ENCODE measurements around the gene EPG5.

Gene EPG5

DNA sequence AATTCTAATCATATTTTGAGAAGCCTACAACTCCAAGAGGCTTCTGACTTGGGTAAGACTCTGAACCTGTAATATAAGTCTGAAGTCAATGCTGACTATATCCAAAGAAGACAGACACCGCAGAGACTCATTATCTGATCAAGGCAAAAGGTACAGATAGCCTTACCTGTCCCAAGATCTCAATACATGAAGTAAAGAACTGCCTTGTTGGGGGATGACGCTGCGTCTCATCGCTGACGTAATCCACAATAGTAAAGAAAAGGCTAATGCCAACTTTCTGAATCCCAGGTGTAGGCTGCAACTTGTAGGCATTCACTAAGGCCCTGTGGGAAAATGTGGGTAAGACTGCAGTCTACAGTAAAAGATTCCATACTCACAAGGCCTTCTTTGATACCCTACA is 79.5 kb downstream of the EPG5 start:
- H3K4me1 ChIP-seq (ENCODE audit: insufficient read depth, low read length), result no peaks in the 10 kb centered on the region
- H3K9ac ChIP-seq (ENCODE audit: low read depth, low read length), result no peak overlapping the region
- no peaks in the 10 kb centered on the region for H3K9me3 ChIP-seq (ENCODE audit: control insufficient read depth, insufficient read depth, low read length)
- 0 out of 2 replicates have a peak, but pooled peaks cover 6% of the 10 kb centered on the region for H3K36me3 ChIP-seq (ENCODE audit: insufficient read depth, low read length)

DNA sequence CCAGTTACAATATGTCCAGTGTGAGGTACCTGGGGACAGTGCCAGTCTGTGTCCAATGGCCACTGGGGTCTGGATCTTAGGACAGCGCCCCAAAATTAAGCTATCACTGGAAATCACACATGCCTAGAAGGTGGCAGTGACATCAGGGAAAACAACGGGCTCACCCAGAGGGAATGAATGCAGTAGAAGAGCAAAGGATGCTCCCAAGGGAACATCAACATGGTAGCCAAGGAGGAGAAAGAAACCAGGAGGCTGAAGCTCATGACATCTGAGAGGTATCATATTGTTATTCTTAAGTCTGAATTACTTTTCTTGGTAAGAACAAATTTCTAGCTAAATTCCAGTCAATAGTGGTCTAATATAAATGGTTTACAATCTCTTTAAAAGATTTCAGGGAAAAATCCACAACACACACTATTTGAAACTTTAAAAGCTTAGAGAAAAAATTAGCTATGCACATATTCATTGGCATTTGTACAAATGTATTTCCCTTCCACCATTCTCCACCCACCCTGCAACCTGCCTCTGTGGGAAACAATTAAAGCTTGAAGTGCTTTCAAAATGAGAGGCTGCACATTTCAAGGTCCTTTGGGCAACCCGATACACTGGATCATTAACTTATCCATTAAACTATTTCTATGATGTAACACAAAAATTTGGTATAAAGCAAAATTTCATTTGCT is 86.1 kb downstream of the EPG5 start:
- H3K36me3 ChIP-seq (ENCODE audit: insufficient read depth, low read length), result peaks cover 9% of the 10 kb centered on the region; the same call in 1 of the 2 replicates
- H3K9ac ChIP-seq (ENCODE audit: low read depth, low read length), result no peak overlapping the region
- H3K9me3 ChIP-seq (ENCODE audit: control insufficient read depth, insufficient read depth, low read length), result no peaks in the 10 kb centered on the region; the same call in 1 of the 2 replicates
- no peaks in the 10 kb centered on the region for H3K4me1 ChIP-seq (ENCODE audit: insufficient read depth, low read length)

DNA sequence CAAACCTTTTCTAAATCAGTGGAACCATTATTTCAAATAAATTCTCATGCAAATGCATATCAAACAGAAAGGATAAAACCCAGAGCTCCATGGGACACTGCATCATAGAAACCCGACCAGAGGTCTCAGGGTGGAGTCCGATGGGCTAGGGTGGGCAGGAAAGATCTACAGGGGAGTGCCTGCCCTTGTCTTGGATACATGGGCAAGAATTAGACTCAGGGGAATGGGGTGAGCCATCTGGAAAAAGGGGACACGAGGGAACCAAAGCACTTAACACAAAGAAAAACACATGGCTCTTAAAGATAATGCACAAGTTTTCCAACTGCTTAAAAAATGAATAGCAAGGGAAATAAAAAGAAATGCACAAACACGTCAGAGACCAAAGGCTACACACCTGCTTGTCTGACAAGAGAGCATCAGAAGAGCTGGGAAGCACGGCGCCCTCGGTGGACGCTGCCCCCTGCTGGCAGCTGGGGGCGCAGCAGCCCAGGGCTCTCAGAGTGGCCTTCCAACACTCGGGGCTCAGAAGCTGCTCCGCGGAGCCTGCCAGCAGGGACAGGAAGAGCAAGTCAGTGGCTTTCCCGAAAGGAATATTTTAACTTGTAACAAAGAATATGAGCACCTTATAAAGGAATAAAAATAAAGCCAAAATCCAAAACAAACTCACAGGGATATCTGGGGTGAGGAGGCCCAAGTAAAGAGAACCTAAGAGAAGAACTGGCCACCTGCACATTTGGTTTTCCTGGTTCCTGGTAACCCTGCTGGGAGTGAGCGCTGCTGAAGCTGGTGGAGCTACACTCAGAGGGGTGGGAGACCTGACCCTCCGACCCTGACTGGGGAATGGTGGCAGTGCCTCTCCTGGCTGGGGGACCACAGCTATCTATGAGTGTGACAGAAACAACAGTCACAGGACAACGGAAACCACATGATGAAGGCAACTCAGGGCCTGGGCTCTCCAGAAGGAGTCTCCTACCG is 87.2 kb downstream of the EPG5 start:
- Histone ChIP-seq H3K36me3 (ENCODE audit: insufficient read depth, low read length) (peaks cover 9% of the 10 kb centered on the region; the same call in 1 of the 2 replicates), H3K4me1 (ENCODE audit: insufficient read depth, low read length) (no peaks in the 10 kb centered on the region), H3K9me3 (ENCODE audit: control insufficient read depth, insufficient read depth, low read length) (no peaks in the 10 kb centered on the region; the same call in 1 of the 2 replicates), H3K9ac (ENCODE audit: low read depth, low read length) (no peak overlapping the region)

DNA sequence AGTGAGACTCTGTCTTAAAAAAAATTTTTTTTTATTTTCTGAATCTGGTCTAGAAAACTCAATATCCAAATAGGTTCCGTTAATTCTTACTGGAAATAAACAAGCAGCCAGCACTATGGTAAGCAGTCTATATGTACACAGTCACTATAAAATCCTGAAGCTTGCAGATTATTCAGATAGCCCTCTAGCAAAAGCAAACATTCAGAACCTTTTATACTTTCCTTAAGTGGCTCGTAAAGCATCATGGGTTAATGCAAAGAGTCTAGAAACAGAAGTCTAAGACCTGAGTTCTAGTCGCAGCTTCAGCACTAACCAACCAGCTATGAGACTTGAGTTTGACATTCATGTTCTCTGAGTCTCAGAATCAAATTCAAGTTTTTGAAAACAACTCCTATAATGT is 89.7 kb downstream of the EPG5 start:
- Histone ChIP-seq H3K36me3 (ENCODE audit: insufficient read depth, low read length) (peaks cover 9% of the 10 kb centered on the region; the same call in 1 of the 2 replicates), H3K9me3 (ENCODE audit: control insufficient read depth, insufficient read depth, low read length) (no peaks in the 10 kb centered on the region; the same call in 1 of the 2 replicates), H3K4me1 (ENCODE audit: insufficient read depth, low read length) (no peaks in the 10 kb centered on the region), H3K9ac (ENCODE audit: low read depth, low read length) (no peak overlapping the region)

DNA sequence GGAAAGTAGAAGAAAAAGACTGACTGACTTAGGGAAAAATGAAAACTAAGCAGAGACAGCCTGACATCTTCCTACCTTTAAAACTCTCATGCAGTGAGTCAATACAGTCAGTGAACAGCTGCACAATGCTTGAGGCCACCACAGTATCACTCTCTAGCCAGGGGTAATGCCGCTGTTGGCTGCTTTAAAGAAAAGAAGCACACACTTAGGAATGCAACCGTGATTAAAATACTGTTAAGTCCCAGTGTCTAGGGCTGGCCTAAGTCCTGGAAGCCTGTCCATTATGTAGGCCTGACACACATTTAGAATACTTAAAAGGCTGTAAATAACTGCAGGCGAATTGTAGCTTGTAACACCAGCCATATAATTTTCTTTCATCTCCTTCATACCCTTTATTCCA is 91.0 kb downstream of the EPG5 start:
- Histone ChIP-seq H3K36me3 (ENCODE audit: insufficient read depth, low read length) (0 out of 2 replicates have a peak, but pooled peaks cover 4% of the 10 kb centered on the region), H3K9me3 (ENCODE audit: control insufficient read depth, insufficient read depth, low read length) (no peaks in the 10 kb centered on the region; the same call in 1 of the 2 replicates), H3K4me1 (ENCODE audit: insufficient read depth, low read length) (no peaks in the 10 kb centered on the region), H3K9ac (ENCODE audit: low read depth, low read length) (no peak overlapping the region)

DNA sequence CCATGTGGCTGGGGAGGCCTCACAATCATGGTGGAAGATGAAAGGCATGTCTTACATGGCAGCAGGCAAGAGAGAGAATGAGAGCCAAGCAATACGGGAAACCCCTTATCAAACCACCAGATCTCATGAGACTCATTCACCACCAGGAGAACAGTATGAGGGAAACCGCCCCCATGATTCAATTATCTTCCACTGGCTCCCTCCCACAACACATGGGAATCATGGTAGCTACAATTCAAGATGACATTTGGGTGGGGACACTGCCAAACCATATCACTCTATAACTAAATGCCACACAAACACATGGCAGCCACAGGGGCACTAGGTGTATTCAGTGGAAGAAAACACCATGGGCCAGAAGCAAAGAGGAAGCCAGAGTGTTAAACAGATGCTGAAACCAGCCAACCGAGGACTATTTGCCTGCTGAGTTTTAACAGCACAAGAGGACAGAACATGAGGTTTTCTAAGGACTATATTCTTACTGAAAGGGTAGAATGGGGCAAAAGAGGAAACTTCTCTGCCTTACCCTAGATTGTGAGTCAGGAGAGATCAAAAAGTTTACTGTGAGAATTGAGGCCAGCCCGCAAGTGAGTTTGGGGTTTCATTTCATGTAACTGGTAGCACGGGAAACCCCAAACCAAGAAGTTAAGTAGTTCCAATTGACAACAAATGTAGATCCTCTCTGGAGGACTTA is 92.5 kb downstream of the EPG5 start:
- H3K36me3 ChIP-seq (ENCODE audit: insufficient read depth, low read length), result 0 out of 2 replicates have a peak, but pooled peaks cover 4% of the 10 kb centered on the region
- no peak overlapping the region for H3K9ac ChIP-seq (ENCODE audit: low read depth, low read length)
- no peaks in the 10 kb centered on the region for H3K4me1 ChIP-seq (ENCODE audit: insufficient read depth, low read length)
- no peaks in the 10 kb centered on the region; the same call in 1 of the 2 replicates for H3K9me3 ChIP-seq (ENCODE audit: control insufficient read depth, insufficient read depth, low read length)

DNA sequence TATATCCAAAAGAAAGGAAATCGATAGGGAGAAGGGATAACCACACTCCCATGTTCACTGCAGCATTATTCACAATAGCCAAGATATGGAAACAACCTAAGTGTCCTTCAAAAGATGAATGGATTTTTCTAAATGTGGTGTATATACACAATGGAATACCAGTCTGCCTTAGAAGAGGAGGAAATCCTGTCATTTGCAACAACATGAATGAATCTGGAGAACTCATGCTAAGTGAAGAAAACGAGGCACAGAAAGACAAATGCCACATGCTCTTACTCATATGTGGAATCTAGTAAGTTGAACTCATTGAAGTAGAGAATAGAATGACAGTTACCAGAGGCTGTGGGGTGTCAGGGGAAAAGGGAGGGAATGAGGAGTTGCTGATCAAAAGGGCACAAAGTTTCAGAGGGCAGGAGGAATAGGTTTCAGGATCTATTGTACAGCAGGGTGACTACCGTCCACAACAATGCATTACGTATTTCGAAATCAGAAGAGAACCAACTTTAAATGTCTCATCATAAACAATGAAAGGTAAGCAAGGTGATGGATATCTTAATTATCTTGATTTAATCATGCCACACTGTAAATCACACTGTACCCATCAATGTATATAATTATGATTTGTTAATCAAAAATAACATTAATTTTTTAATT is 95.6 kb downstream of the EPG5 start:
- H3K9ac ChIP-seq (ENCODE audit: low read depth, low read length), result no peak overlapping the region
- no peaks in the 10 kb centered on the region for H3K4me1 ChIP-seq (ENCODE audit: insufficient read depth, low read length)
- H3K9me3 ChIP-seq (ENCODE audit: control insufficient read depth, insufficient read depth, low read length), result no peaks in the 10 kb centered on the region; the same call in 1 of the 2 replicates
- H3K36me3 ChIP-seq (ENCODE audit: insufficient read depth, low read length), result peaks cover 15% of the 10 kb centered on the region

DNA sequence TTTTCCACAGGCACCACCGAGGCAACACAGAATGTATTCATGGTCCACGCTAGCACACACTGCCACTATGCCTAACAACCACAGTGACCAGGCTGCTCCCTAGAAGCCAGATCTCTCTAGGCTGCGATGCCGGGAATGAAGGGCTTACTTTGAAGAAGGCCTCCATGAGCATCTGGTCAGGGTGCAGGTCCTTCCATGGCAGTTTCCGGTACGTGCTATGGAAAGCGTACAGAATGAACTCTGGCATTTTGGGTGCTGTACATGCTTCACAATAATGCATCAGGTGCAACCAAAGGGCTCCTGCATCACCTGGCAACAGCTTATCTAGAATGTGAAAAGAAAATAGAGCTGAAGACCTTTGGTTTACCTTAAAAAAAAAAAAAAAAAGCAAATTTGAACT is 96.7 kb downstream of the EPG5 start:
- Histone ChIP-seq H3K4me1 (ENCODE audit: insufficient read depth, low read length) (no peaks in the 10 kb centered on the region), H3K9ac (ENCODE audit: low read depth, low read length) (no peak overlapping the region), H3K36me3 (ENCODE audit: insufficient read depth, low read length) (peaks cover 11% of the 10 kb centered on the region), H3K9me3 (ENCODE audit: control insufficient read depth, insufficient read depth, low read length) (no peaks in the 10 kb centered on the region)

DNA sequence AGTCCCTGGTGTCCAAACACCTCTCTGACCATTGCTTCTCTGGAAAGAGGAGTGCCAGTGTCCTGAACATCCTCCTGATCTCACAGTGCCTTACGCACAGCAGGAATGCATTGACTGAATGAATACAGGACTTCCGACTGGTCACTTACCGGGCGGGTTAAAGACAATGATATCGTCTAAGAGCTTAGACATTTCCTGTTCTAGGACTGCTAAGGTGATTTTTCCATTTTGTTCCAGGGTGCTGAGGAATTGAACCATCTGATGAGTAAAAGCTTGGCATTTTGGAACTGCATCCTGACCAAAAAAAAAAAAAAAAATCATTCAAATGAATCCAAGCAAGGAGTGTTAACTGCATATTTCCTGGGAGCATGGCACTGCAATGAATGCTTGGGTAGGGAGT is 101.7 kb downstream of the EPG5 start:
- Histone ChIP-seq H3K36me3 (ENCODE audit: insufficient read depth, low read length) (peaks cover 22% of the 10 kb centered on the region), H3K9me3 (ENCODE audit: control insufficient read depth, insufficient read depth, low read length) (no peaks in the 10 kb centered on the region), H3K9ac (ENCODE audit: low read depth, low read length) (no peak overlapping the region), H3K4me1 (ENCODE audit: insufficient read depth, low read length) (no peaks in the 10 kb centered on the region)

DNA sequence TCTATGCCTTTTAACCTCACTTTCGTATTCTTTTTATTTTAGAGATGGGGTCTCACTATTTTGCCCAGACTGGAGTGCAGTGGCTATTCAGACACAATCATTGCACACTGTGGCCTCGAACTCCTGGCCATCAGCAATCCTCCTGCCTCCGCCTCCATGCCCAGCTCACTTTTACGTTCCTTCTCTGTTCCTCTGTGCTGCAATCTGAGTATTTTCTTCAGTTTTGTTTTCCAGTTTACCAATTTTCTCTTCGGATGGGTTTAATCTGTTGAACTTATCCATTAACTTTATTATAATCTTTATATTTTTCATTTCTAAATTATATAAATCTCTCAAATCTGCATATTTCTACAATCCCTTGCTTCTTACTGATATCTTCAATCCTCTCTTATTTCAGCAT is 103.0 kb downstream of the EPG5 start:
- Histone ChIP-seq H3K9me3 (ENCODE audit: control insufficient read depth, insufficient read depth, low read length) (no peaks in the 10 kb centered on the region), H3K9ac (ENCODE audit: low read depth, low read length) (no peak overlapping the region), H3K36me3 (ENCODE audit: insufficient read depth, low read length) (peaks cover 22% of the 10 kb centered on the region), H3K4me1 (ENCODE audit: insufficient read depth, low read length) (no peaks in the 10 kb centered on the region)

DNA sequence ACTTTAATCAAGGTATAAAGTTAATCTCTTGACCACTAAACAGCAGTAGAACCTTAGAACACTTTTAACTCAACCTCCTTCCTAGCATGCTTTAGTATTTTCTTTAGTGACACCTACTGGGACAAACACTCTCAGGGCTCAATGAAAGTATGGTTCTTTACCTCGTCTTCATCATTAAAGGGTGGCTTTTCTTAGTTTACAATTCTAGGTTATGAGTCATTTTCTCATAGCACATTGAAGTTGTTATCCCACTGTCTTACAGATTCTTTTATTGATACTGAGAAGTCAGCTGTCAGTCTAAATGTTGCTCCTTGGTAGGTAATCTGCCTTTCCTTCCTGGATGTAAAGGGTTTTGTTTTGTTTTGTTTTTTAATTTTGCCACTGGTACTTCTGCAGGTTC is 103.7 kb downstream of the EPG5 start:
- Histone ChIP-seq H3K9me3 (ENCODE audit: control insufficient read depth, insufficient read depth, low read length) (no peaks in the 10 kb centered on the region), H3K4me1 (ENCODE audit: insufficient read depth, low read length) (no peaks in the 10 kb centered on the region), H3K36me3 (ENCODE audit: insufficient read depth, low read length) (peaks cover 22% of the 10 kb centered on the region), H3K9ac (ENCODE audit: low read depth, low read length) (no peak overlapping the region)

DNA sequence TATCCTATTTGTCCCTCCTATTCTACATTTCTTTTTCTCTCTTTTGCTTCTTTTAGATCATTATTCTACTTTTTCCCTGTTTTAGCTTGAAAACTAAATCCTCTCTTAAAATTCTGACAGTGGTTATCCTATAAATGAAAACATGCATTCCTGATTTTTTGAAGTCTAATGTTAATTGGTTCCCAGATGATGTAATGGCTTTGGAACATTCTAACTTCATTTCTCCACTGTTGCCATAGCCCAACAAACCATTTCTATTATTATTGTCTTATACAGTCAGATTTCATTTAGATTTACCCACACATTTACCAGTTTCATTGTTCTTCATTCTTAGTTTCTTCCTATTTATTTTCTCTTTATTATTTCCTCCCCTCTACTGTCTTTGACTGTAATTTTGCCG is 105.2 kb downstream of the EPG5 start:
- H3K9ac ChIP-seq (ENCODE audit: low read depth, low read length), result no peak overlapping the region
- H3K9me3 ChIP-seq (ENCODE audit: control insufficient read depth, insufficient read depth, low read length), result no peaks in the 10 kb centered on the region
- peaks cover 19% of the 10 kb centered on the region for H3K36me3 ChIP-seq (ENCODE audit: insufficient read depth, low read length)
- no peaks in the 10 kb centered on the region for H3K4me1 ChIP-seq (ENCODE audit: insufficient read depth, low read length)

DNA sequence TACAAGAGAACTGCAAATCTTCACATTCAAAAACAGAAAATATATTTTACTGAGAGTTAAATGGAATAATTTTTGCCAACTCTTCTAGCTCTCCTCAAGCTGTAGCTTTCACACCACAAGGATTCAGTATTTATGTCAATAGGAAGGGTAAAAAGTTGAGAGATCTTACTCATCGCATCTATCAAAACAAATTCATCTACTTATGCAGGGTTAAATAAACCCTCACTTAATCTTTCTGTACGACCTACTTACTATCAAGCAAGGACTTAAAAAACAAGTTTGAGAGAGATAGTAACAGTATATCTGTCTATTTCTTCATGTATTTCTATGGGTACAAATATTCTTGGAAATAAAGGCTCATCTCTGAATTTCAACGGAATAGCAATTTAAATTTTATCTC is 106.2 kb downstream of the EPG5 start:
- H3K9ac ChIP-seq (ENCODE audit: low read depth, low read length), result no peak overlapping the region
- H3K9me3 ChIP-seq (ENCODE audit: control insufficient read depth, insufficient read depth, low read length), result no peaks in the 10 kb centered on the region
- no peaks in the 10 kb centered on the region for H3K4me1 ChIP-seq (ENCODE audit: insufficient read depth, low read length)
- peaks cover 15% of the 10 kb centered on the region for H3K36me3 ChIP-seq (ENCODE audit: insufficient read depth, low read length)

DNA sequence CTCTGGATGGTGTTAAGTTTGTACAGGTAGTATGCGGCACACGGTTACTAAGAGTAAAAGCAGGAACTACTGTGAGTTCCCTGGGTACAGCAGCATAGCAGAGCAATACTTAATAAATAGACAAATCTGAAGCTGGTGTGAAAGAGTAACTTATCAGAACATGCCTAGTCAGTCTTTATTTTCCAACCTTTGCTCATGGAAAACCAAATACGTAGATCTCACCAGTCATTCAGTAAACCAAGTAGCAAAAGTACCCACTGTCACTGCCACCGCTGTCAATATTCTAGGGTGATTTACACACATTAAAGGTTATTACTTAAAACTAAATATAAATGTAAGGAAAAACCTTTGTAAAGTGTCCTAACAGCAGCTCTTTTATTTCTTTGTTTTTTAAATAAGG is 106.6 kb downstream of the EPG5 start:
- no peaks in the 10 kb centered on the region for H3K4me1 ChIP-seq (ENCODE audit: insufficient read depth, low read length)
- no peaks in the 10 kb centered on the region for H3K9me3 ChIP-seq (ENCODE audit: control insufficient read depth, insufficient read depth, low read length)
- H3K9ac ChIP-seq (ENCODE audit: low read depth, low read length), result no peak overlapping the region
- H3K36me3 ChIP-seq (ENCODE audit: insufficient read depth, low read length), result peaks cover 15% of the 10 kb centered on the region

Measured in ES-I3 (cell line).